IMR-90 (cell line): ENCODE data around the gene TMC7.

Experiments used
- CEBPB ChIP-seq: IDR thresholded peaks from 2 replicates; pipeline ENCODE4 v1.6.1; 2012; ENCODE audit warnings: low read depth, low read length, improper control_type of control experiment
- FOS ChIP-seq: fragments of 150-350 bp; IDR thresholded peaks from 2 replicates; pipeline ENCODE4 v1.6.1; 2016; ENCODE audit warnings: low read depth, low read length
- MAFK ChIP-seq: IDR thresholded peaks from 2 replicates; pipeline ENCODE4 v1.6.1; 2012; ENCODE audit warnings: low read depth, low read length, improper control_type of control experiment
- MXI1 ChIP-seq: IDR thresholded peaks from 2 replicates; pipeline ENCODE4 v1.6.1; 2012; ENCODE audit warnings: low read depth, mild to moderate bottlenecking, low read length, moderate library complexity, borderline replicate concordance
- POLR2A ChIP-seq: IDR thresholded peaks from 2 replicates; pipeline ENCODE4 v1.6.1; 2012; ENCODE audit warnings: mild to moderate bottlenecking, low read depth, low read length
- RAD21 ChIP-seq: IDR thresholded peaks from 2 replicates; pipeline ENCODE4 v1.6.1; 2012; ENCODE audit warnings: low read length, improper control_type of control experiment
- RCOR1 ChIP-seq: IDR thresholded peaks from 2 replicates; pipeline ENCODE4 v1.6.1; 2012; ENCODE audit warnings: mild to moderate bottlenecking, low read length, improper control_type of control experiment; ENCODE audit not compliant: insufficient replicate concordance
- RFX5 ChIP-seq: IDR thresholded peaks from 2 replicates; pipeline ENCODE4 v1.8.0; 2012; ENCODE audit warnings: low read depth, mild to moderate bottlenecking, low read length, moderate library complexity
- SMC3 ChIP-seq: fragments of 150-350 bp; IDR thresholded peaks from 2 replicates; pipeline ENCODE4 v1.6.1; 2016; ENCODE audit warnings: low read depth, mild to moderate bottlenecking, antibody characterized with exemption, low read length, moderate library complexity
- TF ChIP-seq, protein P1 (sequence below): conservative IDR thresholded peaks from 2 replicates; pipeline ENCODE4 v1.5.1; 2012; ENCODE audit warnings: mild to moderate bottlenecking, low read depth, low read length, improper control_type of control experiment
- TF ChIP-seq, protein P2 (sequence below): fragments of 150-350 bp; IDR thresholded peaks from 2 replicates; pipeline ENCODE4 v1.6.1; 2017; ENCODE audit warnings: mild to moderate bottlenecking, antibody characterized with exemption, low read length, low read depth
- TF ChIP-seq, protein P3 (sequence below): fragments of 150-350 bp; IDR thresholded peaks from 2 replicates; pipeline ENCODE4 v1.6.1; 2016; ENCODE audit warnings: low read depth, mild to moderate bottlenecking, low read length, moderate library complexity, borderline replicate concordance

DNA sequence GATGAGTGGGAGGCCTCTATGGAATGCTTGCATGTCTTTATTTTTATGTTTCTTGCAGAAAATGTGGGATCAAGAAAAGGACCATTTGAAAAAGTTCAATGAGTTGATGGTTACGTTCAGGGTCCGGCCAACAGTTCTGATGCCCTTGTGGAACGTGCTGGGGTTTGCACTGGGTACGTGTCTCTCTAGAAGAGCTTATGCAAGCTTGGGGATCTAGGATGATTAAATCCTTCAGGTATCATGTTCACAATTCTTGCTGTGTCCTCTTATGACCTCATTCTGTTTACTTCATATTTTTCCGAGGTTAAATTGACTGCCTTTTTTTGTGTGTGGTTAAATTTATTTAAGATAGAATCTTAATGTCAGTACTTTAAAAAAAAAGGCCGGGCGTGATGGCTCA lies 90.1 kb downstream of the TMC7 start:
- no peak for TF ChIP-seq POLR2A
- TF ChIP-seq, protein P1, sequence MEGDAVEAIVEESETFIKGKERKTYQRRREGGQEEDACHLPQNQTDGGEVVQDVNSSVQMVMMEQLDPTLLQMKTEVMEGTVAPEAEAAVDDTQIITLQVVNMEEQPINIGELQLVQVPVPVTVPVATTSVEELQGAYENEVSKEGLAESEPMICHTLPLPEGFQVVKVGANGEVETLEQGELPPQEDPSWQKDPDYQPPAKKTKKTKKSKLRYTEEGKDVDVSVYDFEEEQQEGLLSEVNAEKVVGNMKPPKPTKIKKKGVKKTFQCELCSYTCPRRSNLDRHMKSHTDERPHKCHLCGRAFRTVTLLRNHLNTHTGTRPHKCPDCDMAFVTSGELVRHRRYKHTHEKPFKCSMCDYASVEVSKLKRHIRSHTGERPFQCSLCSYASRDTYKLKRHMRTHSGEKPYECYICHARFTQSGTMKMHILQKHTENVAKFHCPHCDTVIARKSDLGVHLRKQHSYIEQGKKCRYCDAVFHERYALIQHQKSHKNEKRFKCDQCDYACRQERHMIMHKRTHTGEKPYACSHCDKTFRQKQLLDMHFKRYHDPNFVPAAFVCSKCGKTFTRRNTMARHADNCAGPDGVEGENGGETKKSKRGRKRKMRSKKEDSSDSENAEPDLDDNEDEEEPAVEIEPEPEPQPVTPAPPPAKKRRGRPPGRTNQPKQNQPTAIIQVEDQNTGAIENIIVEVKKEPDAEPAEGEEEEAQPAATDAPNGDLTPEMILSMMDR = no peak
- no peak for TF ChIP-seq RFX5
- no peak for TF ChIP-seq CEBPB
- no peak for TF ChIP-seq MAFK
- TF ChIP-seq, protein P2, sequence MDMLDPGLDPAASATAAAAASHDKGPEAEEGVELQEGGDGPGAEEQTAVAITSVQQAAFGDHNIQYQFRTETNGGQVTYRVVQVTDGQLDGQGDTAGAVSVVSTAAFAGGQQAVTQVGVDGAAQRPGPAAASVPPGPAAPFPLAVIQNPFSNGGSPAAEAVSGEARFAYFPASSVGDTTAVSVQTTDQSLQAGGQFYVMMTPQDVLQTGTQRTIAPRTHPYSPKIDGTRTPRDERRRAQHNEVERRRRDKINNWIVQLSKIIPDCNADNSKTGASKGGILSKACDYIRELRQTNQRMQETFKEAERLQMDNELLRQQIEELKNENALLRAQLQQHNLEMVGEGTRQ = no peak
- TF ChIP-seq RAD21 = no peak
- TF ChIP-seq RCOR1 = no peak
- TF ChIP-seq FOS = no peak
- no peak for TF ChIP-seq MXI1
- TF ChIP-seq SMC3 = no peak
- TF ChIP-seq, protein P3, sequence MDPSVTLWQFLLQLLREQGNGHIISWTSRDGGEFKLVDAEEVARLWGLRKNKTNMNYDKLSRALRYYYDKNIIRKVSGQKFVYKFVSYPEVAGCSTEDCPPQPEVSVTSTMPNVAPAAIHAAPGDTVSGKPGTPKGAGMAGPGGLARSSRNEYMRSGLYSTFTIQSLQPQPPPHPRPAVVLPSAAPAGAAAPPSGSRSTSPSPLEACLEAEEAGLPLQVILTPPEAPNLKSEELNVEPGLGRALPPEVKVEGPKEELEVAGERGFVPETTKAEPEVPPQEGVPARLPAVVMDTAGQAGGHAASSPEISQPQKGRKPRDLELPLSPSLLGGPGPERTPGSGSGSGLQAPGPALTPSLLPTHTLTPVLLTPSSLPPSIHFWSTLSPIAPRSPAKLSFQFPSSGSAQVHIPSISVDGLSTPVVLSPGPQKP = no peak
